ENCODE data around the gene C1orf21.

C1orf21 gene

GRCh38 chr1:184416481-184416880 lies 29.7 kb downstream of the C1orf21 start:
- no peaks in the 10 kb centered on the region for H3K36me3 Mint-ChIP-seq (ENCODE audit: low read depth)
- no peak overlapping the region for H3K27ac Mint-ChIP-seq
- H3K4me1 Mint-ChIP-seq (ENCODE audit: low read depth), result no peaks in the 10 kb centered on the region
- peaks cover 17% of the 10 kb centered on the region for H3K27me3 Mint-ChIP-seq
- no peaks in the 10 kb centered on the region for H3K9me3 Mint-ChIP-seq
- no peak overlapping the region for H3K4me3 Mint-ChIP-seq

DNA sequence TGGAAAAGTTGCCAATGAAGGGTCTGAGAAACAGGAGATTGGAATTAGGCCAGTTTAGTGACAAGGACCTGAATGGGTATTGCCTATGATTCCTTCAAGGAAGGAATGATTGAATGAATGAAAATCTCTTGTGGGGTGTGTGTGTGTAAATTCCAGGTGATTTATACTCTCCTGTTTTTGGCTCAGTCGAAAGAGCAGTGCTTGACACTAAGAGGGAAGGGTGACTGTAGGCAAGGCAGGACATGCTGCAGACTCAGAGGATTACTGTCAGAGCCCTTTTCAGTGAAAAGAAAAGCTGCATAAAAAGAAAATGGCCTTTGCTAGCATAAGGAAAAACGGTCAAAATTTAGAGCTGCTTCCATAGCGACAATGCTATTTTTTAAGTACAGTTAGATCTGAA lies 30.1 kb downstream of the C1orf21 start:
- Mint-ChIP-seq H3K9me3 (no peaks in the 10 kb centered on the region), H3K27me3 (peaks cover 17% of the 10 kb centered on the region), H3K4me3 (no peak overlapping the region), H3K27ac (no peak overlapping the region), H3K4me1 (ENCODE audit: low read depth) (no peaks in the 10 kb centered on the region), H3K36me3 (ENCODE audit: low read depth) (no peaks in the 10 kb centered on the region)

- Mint-ChIP-seq H3K4me3 (no peak overlapping the region), H3K27ac (no peak overlapping the region), H3K4me1 (ENCODE audit: low read depth) (no peaks in the 10 kb centered on the region), H3K27me3 (peaks cover 15% of the 10 kb centered on the region), H3K9me3 (no peaks in the 10 kb centered on the region), H3K36me3 (ENCODE audit: low read depth) (no peaks in the 10 kb centered on the region)
Measured at GRCh38 chr1:184417916-184418315, 31.1 kb downstream of the C1orf21 start.

DNA sequence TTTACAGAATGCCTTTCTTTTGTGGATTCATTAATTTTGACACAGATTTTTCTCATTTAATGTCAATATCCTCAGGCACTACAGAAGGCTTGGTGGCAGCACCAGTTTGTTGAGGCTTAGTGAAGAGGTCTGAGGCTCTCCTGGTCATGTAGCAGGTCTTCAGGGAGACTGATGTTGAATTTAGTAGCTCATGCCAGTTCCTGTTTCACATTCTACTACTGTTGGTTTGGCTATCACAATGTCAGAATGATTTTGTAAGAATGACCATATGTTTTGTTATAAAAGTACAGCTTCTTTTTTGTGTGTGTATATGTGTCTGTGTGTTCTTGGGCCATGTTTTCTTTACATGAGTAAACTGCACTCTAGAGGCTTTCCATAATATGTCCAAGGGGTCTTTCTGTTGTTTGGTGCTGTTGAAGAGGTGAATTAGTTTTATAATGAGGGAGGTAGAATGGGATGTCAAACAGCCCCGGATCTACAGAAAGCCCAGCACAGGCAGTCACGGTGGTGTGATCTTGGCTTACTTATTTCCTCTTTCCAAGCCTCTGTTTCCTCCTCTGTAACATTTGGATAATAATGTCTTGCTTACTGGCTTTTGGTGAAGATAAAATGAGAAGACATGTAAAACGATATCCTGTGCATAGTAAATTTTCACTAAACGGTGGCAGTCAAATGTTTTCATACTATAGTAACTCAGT lies 32.0 kb downstream of the C1orf21 start:
- H3K4me1 Mint-ChIP-seq (ENCODE audit: low read depth), result no peaks in the 10 kb centered on the region
- H3K27ac Mint-ChIP-seq, result no peak overlapping the region
- no peaks in the 10 kb centered on the region for H3K9me3 Mint-ChIP-seq
- peaks cover 11% of the 10 kb centered on the region for H3K27me3 Mint-ChIP-seq
- H3K4me3 Mint-ChIP-seq, result no peak overlapping the region
- no peaks in the 10 kb centered on the region for H3K36me3 Mint-ChIP-seq (ENCODE audit: low read depth)

GRCh38 chr1:184419350-184420161 lies 32.7 kb downstream of the C1orf21 start:
- H3K27me3 Mint-ChIP-seq, result peaks cover 11% of the 10 kb centered on the region
- no peaks in the 10 kb centered on the region for H3K36me3 Mint-ChIP-seq (ENCODE audit: low read depth)
- no peaks in the 10 kb centered on the region for H3K9me3 Mint-ChIP-seq
- no peak overlapping the region for H3K27ac Mint-ChIP-seq
- H3K4me1 Mint-ChIP-seq (ENCODE audit: low read depth), result no peaks in the 10 kb centered on the region
- no peak overlapping the region for H3K4me3 Mint-ChIP-seq

DNA sequence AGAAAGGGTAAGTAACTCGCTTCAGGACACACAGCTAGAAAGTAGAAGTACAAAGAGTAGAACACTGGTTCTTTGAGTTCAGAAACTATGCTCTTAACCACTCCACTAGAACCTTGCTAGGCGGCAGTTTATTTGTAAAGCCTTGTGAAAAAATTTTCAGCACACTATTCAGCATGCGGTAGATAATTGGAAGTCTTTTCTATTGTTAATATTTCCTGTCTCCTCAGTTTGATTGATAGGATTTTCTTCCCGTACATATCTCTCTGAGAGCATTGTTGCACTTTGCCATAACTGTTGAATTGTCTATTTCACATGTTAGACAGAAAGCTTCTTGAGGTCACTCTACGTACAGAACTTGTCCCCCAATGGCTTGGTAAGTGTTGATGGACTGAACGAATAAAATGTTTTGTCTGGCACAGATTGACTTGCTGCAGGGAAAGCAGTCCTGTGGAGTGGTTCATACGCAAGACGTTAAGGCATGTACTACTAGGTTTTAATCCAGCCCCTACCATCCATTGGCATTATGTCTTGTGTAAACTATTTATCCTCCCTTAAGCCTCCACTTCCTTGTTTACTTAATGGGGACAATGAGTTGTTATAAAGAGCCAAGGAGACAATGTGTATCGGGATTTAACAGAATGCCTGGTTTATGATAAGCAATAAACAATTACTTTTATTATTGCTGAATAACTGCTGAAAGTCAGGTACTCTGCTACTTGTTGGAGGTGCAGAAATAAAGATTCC lies 35.8 kb downstream of the C1orf21 start:
- no peak overlapping the region for H3K4me3 Mint-ChIP-seq
- H3K4me1 Mint-ChIP-seq (ENCODE audit: low read depth), result no peaks in the 10 kb centered on the region
- no peaks in the 10 kb centered on the region for H3K36me3 Mint-ChIP-seq (ENCODE audit: low read depth)
- peaks cover 3% of the 10 kb centered on the region for H3K27me3 Mint-ChIP-seq
- H3K27ac Mint-ChIP-seq, result no peak overlapping the region
- no peaks in the 10 kb centered on the region for H3K9me3 Mint-ChIP-seq

DNA sequence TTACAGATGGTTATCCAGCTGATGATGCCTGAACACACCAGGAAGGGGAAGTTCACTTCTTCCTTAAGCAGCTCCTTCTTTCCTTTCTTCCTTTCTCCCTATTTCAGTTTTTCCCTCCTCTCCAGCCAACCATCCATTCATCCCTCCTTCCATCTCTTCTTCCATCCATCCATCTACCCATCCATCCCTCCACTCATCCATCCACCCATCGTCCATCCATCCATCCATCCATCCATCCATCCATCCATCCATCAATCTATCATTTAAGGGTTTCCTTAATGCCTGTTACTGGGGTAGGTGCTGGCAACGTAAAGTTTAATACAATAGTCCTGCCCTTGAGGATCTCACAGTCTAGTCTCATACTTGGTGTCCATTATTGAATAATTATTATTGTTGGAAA lies 36.8 kb downstream of the C1orf21 start:
- Mint-ChIP-seq H3K9me3 (no peaks in the 10 kb centered on the region), H3K4me3 (no peak overlapping the region), H3K27me3 (peaks cover 3% of the 10 kb centered on the region), H3K36me3 (ENCODE audit: low read depth) (no peaks in the 10 kb centered on the region), H3K27ac (no peak overlapping the region), H3K4me1 (ENCODE audit: low read depth) (no peaks in the 10 kb centered on the region)

DNA sequence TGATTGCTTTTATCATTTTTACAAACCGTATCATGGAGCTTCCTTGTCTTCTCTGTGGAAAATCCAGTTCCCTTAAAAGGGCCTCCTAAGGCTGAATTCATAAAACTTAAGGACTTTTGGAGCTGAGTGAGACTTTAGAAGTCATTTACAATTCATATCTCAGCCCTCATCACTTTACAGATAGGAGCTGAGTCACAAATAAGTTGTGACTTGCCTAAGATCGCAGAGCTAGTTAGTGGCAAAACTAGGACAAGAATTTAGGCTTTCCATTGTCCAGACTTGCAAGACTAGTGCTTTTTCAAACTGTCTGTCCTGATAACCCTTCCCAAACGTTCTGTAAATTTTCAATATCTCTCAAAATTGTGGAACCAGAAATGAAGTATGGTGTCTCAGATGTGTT lies 37.3 kb downstream of the C1orf21 start:
- Mint-ChIP-seq H3K36me3 (ENCODE audit: low read depth) (no peaks in the 10 kb centered on the region), H3K27me3 (peaks cover 3% of the 10 kb centered on the region), H3K4me3 (no peak overlapping the region), H3K4me1 (ENCODE audit: low read depth) (no peaks in the 10 kb centered on the region), H3K9me3 (no peaks in the 10 kb centered on the region), H3K27ac (no peak overlapping the region)

GRCh38 chr1:184424945-184425344 lies 38.1 kb downstream of the C1orf21 start:
- Mint-ChIP-seq H3K27me3 (peaks cover 3% of the 10 kb centered on the region), H3K27ac (no peak overlapping the region), H3K9me3 (no peaks in the 10 kb centered on the region), H3K4me1 (ENCODE audit: low read depth) (no peaks in the 10 kb centered on the region), H3K4me3 (no peak overlapping the region), H3K36me3 (ENCODE audit: low read depth) (no peaks in the 10 kb centered on the region)

- no peak overlapping the region for H3K27ac Mint-ChIP-seq
- H3K36me3 Mint-ChIP-seq (ENCODE audit: low read depth), result no peaks in the 10 kb centered on the region
- no peak overlapping the region for H3K4me3 Mint-ChIP-seq
- no peaks in the 10 kb centered on the region for H3K4me1 Mint-ChIP-seq (ENCODE audit: low read depth)
- peaks cover 3% of the 10 kb centered on the region for H3K27me3 Mint-ChIP-seq
- no peaks in the 10 kb centered on the region for H3K9me3 Mint-ChIP-seq
Measured at GRCh38 chr1:184425449-184426277, 38.8 kb downstream of the C1orf21 start.

DNA sequence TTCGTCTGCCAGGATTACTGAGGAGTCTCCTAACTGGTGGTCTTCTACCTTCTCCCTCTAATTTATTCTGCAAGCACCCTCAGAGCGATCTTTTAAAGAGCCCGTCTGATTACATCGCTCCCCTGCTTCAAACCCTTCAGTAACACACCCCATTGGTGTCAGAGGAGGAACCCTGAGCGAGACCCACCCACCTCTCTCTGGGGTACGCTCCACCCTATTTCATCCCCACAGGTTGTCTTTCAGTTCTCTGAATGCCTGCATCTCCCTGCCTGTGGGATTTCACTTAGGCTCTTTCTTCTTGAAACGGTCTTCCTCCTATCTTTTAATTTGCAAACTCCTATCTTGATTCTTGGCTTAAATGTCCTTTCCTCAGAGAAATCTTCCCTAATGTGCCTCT lies 39.4 kb downstream of the C1orf21 start:
- no peak overlapping the region for H3K4me3 Mint-ChIP-seq

GRCh38 chr1:184427722-184428121 lies 40.9 kb downstream of the C1orf21 start:
- no peak overlapping the region for H3K4me3 Mint-ChIP-seq

More for the DNA sequence above, 39.4 kb downstream of the C1orf21 start:
- Mint-ChIP-seq H3K27me3 (no peaks in the 10 kb centered on the region), H3K9me3 (no peaks in the 10 kb centered on the region), H3K36me3 (ENCODE audit: low read depth) (no peaks in the 10 kb centered on the region), H3K27ac (no peak overlapping the region), H3K4me1 (ENCODE audit: low read depth) (no peaks in the 10 kb centered on the region)

DNA sequence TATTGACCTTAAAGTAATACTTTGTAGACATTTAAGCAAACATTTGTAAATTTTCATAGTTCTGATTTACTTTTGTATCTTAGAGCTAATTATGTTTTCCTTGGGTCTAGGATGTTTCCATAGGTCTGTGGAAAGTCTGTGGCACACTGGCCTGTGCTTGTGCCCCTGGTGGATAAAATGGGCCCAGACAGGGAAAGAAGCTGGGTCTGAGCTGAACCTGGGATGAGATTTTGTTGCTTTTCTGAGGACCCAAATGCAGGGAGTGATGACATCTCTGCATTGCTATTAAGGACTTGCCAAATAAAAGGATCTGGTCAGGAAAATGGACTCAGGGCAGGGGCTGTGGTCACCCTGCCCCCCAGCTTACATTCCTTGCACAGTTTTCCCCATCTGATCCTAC lies 41.8 kb downstream of the C1orf21 start:
- Mint-ChIP-seq H3K27ac (no peak overlapping the region), H3K4me3 (no peak overlapping the region), H3K4me1 (ENCODE audit: low read depth) (no peaks in the 10 kb centered on the region), H3K36me3 (ENCODE audit: low read depth) (no peaks in the 10 kb centered on the region), H3K27me3 (no peaks in the 10 kb centered on the region), H3K9me3 (no peaks in the 10 kb centered on the region)

More at GRCh38 chr1:184427722-184428121, 40.9 kb downstream of the C1orf21 start:
- Mint-ChIP-seq H3K27ac (no peak overlapping the region), H3K27me3 (no peaks in the 10 kb centered on the region), H3K36me3 (ENCODE audit: low read depth) (no peaks in the 10 kb centered on the region), H3K4me1 (ENCODE audit: low read depth) (no peaks in the 10 kb centered on the region), H3K9me3 (no peaks in the 10 kb centered on the region)

GRCh38 chr1:184429335-184429734 lies 42.5 kb downstream of the C1orf21 start:
- no peak overlapping the region for H3K27ac Mint-ChIP-seq
- no peaks in the 10 kb centered on the region for H3K9me3 Mint-ChIP-seq
- H3K36me3 Mint-ChIP-seq (ENCODE audit: low read depth), result no peaks in the 10 kb centered on the region
- H3K4me1 Mint-ChIP-seq (ENCODE audit: low read depth), result no peaks in the 10 kb centered on the region
- H3K27me3 Mint-ChIP-seq, result no peaks in the 10 kb centered on the region
- H3K4me3 Mint-ChIP-seq, result no peak overlapping the region

Measured in stimulated activated naive CD8-positive, alpha-beta T cell treated with anti-CD3 and anti-CD28 coated beads, Interleukin-15, Interleukin-2, amounts not matched to agents 100 ng/mL and 50 ng/mL, for 24 hours (primary cell).